GM23338 (cell line): ENCODE data around the gene SLC25A13.

Source experiments
- CREB1 ChIP-seq: fragments of 250-450 bp; sonication (Bioruptor Pico); IDR thresholded peaks from 2 replicates; pipeline ENCODE4 v1.5.0; 2020; ENCODE audit warnings: low read depth, mild to moderate bottlenecking, moderate library complexity
- EZH2 ChIP-seq: fragments of 200-600 bp; sonication (generic); IDR thresholded peaks from one replicate; pipeline ENCODE4 v1.8.0; 2017; ENCODE audit warnings: antibody characterized with exemption, mild to moderate bottlenecking, low read depth; ENCODE audit not compliant: unreplicated experiment
- EZH2phosphoT487 ChIP-seq: fragments of 200-600 bp; sonication (generic); IDR thresholded peaks from one replicate; pipeline ENCODE4 v1.8.1; 2018; ENCODE audit warnings: antibody characterized with exemption; ENCODE audit not compliant: unreplicated experiment
- JUNB ChIP-seq: IDR thresholded peaks from one replicate; pipeline ENCODE4 v1.6.1; 2016; ENCODE audit warnings: antibody characterized with exemption; ENCODE audit not compliant: unreplicated experiment
- POLR2AphosphoS5 ChIP-seq: IDR thresholded peaks from 2 replicates; pipeline ENCODE4 v1.6.1; 2016; ENCODE audit warnings: antibody characterized with exemption, low read depth
- STAT1 ChIP-seq: IDR thresholded peaks from one replicate; pipeline ENCODE4 v1.6.1; 2016; ENCODE audit warnings: antibody characterized with exemption; ENCODE audit not compliant: unreplicated experiment
- ZNF114 ChIP-seq: fragments of 250-450 bp; sonication (Bioruptor Pico); IDR thresholded peaks from 2 replicates; pipeline ENCODE4 v1.5.0; 2020; ENCODE audit warnings: mild to moderate bottlenecking, moderate library complexity
- TF ChIP-seq, protein P1 (sequence below), 2 experiments: fragments of 200-600 bp in 1 of 2; sonication (generic) in 1 of 2; conservative IDR thresholded peaks; 2 replicates each; pipeline versions ENCODE4 v1.5.1 to v1.6.1; 2016 to 2017; ENCODE audit warnings: antibody characterized with exemption in 2 of 2, low read depth in 2 of 2, mild to moderate bottlenecking in 2 of 2, moderate library complexity in 1 of 2
- TF ChIP-seq, protein P2 (sequence below): IDR thresholded peaks from one replicate; pipeline ENCODE4 v1.6.1; 2018; ENCODE audit warnings: antibody characterized with exemption; ENCODE audit not compliant: unreplicated experiment
- TF ChIP-seq, protein P3 (sequence below): fragments of 250-450 bp; sonication (Bioruptor Pico); IDR thresholded peaks from 2 replicates; pipeline ENCODE4 v1.5.0; 2020; ENCODE audit warnings: mild to moderate bottlenecking, moderate library complexity

DNA sequence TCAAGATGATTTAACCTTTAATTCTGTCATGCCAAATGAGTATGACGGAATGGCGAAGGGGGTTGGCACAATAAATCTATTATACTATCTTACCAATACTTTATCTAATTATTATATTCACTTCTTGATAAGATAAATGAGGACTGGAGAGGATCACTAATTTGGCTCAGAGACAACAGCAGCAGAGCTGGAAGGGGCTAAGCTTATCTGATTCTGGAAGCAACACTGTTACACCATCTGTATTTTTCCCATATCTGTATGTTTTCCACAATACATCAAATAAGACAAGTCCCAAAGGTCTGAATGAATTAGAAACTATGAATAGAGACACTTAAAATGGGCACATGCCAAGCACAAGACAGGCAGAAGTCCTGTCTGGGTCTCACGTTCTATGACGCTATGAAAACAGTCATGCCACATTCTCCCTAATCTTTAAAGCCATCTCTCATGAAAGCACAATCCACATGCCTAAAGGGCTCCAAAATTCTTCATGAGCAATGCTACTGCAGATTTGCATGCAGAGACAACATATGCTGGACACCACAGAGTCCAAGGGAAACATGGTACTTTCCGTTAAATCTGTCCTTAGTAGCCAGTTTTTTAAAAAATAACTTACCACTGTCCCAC is 88.3 kb downstream of the SLC25A13 start:
- TF ChIP-seq, protein P1, sequence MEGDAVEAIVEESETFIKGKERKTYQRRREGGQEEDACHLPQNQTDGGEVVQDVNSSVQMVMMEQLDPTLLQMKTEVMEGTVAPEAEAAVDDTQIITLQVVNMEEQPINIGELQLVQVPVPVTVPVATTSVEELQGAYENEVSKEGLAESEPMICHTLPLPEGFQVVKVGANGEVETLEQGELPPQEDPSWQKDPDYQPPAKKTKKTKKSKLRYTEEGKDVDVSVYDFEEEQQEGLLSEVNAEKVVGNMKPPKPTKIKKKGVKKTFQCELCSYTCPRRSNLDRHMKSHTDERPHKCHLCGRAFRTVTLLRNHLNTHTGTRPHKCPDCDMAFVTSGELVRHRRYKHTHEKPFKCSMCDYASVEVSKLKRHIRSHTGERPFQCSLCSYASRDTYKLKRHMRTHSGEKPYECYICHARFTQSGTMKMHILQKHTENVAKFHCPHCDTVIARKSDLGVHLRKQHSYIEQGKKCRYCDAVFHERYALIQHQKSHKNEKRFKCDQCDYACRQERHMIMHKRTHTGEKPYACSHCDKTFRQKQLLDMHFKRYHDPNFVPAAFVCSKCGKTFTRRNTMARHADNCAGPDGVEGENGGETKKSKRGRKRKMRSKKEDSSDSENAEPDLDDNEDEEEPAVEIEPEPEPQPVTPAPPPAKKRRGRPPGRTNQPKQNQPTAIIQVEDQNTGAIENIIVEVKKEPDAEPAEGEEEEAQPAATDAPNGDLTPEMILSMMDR (conservative IDR thresholded peaks at IDR 0.05; ENCODE audit: low read depth in 2 of 2) = no peak
- TF ChIP-seq EZH2phosphoT487 (no peak), EZH2 (no peak), POLR2AphosphoS5 (no peak), CREB1 (CRISPR knock-in tag) (no peak), JUNB (no peak), STAT1 (no peak), ZNF114 (CRISPR knock-in tag) (no peak)
- TF ChIP-seq, protein P2, sequence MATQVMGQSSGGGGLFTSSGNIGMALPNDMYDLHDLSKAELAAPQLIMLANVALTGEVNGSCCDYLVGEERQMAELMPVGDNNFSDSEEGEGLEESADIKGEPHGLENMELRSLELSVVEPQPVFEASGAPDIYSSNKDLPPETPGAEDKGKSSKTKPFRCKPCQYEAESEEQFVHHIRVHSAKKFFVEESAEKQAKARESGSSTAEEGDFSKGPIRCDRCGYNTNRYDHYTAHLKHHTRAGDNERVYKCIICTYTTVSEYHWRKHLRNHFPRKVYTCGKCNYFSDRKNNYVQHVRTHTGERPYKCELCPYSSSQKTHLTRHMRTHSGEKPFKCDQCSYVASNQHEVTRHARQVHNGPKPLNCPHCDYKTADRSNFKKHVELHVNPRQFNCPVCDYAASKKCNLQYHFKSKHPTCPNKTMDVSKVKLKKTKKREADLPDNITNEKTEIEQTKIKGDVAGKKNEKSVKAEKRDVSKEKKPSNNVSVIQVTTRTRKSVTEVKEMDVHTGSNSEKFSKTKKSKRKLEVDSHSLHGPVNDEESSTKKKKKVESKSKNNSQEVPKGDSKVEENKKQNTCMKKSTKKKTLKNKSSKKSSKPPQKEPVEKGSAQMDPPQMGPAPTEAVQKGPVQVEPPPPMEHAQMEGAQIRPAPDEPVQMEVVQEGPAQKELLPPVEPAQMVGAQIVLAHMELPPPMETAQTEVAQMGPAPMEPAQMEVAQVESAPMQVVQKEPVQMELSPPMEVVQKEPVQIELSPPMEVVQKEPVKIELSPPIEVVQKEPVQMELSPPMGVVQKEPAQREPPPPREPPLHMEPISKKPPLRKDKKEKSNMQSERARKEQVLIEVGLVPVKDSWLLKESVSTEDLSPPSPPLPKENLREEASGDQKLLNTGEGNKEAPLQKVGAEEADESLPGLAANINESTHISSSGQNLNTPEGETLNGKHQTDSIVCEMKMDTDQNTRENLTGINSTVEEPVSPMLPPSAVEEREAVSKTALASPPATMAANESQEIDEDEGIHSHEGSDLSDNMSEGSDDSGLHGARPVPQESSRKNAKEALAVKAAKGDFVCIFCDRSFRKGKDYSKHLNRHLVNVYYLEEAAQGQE = no peak
- TF ChIP-seq, protein P3, sequence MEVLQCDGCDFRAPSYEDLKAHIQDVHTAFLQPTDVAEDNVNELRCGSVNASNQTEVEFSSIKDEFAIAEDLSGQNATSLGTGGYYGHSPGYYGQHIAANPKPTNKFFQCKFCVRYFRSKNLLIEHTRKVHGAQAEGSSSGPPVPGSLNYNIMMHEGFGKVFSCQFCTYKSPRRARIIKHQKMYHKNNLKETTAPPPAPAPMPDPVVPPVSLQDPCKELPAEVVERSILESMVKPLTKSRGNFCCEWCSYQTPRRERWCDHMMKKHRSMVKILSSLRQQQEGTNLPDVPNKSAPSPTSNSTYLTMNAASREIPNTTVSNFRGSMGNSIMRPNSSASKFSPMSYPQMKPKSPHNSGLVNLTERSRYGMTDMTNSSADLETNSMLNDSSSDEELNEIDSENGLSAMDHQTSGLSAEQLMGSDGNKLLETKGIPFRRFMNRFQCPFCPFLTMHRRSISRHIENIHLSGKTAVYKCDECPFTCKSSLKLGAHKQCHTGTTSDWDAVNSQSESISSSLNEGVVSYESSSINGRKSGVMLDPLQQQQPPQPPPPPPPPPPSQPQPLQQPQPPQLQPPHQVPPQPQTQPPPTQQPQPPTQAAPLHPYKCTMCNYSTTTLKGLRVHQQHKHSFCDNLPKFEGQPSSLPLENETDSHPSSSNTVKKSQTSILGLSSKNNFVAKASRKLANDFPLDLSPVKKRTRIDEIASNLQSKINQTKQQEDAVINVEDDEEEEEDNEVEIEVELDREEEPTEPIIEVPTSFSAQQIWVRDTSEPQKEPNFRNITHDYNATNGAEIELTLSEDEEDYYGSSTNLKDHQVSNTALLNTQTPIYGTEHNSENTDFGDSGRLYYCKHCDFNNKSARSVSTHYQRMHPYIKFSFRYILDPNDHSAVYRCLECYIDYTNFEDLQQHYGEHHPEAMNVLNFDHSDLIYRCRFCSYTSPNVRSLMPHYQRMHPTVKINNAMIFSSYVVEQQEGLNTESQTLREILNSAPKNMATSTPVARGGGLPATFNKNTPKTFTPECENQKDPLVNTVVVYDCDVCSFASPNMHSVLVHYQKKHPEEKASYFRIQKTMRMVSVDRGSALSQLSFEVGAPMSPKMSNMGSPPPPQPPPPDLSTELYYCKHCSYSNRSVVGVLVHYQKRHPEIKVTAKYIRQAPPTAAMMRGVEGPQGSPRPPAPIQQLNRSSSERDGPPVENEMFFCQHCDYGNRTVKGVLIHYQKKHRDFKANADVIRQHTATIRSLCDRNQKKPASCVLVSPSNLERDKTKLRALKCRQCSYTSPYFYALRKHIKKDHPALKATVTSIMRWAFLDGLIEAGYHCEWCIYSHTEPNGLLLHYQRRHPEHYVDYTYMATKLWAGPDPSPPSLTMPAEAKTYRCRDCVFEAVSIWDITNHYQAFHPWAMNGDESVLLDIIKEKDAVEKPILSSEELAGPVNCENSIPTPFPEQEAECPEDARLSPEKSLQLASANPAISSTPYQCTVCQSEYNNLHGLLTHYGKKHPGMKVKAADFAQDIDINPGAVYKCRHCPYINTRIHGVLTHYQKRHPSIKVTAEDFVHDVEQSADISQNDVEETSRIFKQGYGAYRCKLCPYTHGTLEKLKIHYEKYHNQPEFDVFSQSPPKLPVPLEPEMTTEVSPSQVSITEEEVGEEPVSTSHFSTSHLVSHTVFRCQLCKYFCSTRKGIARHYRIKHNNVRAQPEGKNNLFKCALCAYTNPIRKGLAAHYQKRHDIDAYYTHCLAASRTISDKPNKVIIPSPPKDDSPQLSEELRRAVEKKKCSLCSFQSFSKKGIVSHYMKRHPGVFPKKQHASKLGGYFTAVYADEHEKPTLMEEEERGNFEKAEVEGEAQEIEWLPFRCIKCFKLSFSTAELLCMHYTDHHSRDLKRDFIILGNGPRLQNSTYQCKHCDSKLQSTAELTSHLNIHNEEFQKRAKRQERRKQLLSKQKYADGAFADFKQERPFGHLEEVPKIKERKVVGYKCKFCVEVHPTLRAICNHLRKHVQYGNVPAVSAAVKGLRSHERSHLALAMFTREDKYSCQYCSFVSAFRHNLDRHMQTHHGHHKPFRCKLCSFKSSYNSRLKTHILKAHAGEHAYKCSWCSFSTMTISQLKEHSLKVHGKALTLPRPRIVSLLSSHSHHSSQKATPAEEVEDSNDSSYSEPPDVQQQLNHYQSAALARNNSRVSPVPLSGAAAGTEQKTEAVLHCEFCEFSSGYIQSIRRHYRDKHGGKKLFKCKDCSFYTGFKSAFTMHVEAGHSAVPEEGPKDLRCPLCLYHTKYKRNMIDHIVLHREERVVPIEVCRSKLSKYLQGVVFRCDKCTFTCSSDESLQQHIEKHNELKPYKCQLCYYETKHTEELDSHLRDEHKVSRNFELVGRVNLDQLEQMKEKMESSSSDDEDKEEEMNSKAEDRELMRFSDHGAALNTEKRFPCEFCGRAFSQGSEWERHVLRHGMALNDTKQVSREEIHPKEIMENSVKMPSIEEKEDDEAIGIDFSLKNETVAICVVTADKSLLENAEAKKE = no peak
